GM18511 (cell line): ENCODE data around the gene BID.
"Not testable (repeated sequence)": the region's sequence is repeated elsewhere in the genome, so short reads cannot be mapped to it uniquely, and the experiment has no call there.

ENCODE experiments used
- ATAC-seq: cut with Tn5 transposase; IDR thresholded peaks from one replicate; pipeline ENCODE4 v1.9.1; 2021; ENCODE audit warnings: mild to moderate bottlenecking, moderate library complexity; ENCODE audit not compliant: unreplicated experiment

BID gene

DNA sequence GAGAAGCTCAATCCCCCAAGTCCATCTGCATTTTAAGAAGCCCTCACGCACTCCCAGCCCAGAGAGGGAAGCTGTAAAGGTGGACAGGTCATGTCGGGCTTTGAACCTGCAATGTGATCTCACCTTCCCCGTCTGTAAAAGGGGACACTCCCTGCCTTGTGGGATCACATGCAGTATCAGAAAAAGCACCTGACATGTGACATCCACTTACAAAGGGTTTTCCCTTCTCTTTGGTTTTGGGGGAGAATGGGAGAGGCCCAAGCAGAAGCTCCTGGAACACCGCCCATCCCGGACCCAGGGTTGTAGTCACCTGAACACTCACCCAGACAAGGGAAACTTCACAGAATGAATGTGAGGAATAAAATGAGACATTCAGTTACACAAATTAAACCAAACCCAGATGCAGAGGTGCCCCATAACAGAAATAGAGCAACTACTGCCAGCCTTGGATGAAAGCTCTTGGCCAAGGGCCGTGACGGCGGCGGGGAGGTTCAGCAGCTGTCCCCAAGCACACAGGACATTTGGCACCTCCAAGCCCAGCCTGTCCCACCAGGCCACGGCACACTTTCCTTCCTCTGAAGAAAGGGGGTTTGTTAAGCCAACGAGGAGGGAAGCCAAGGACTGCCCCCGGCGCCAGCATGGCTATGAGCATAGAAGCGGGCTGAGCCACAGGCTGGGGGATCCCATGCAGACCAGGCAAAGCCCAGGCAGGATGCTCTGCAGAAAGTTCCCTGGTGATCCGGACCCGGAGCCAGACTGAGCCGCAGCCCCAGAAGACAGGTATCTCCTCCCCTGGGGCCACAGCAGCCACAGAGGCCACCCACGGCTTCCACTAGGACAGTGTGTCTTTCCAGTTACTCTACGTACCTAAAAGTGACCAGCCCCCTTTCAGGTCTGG lies 3.8 kb downstream of the BID start:
- ATAC-seq, result no peak

DNA sequence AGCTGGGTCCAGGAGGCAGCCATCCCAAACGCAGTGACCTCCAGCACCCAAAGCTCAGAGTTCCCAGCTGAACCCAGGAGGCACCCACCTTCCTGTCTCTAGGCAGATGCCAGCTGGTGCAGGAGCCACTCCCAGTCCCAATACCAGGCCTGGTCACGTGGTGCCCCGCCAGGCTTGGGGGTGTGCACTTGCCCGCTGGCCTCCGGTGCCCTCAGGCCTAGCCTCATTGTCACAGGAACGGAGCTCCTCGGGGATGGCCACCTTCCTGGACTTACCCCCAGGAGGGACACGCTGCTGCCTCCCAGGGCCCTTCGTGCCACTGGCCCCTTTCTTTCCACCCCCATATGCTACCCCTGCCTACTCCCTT lies 4.6 kb downstream of the BID start:
- ATAC-seq, result no peak

DNA sequence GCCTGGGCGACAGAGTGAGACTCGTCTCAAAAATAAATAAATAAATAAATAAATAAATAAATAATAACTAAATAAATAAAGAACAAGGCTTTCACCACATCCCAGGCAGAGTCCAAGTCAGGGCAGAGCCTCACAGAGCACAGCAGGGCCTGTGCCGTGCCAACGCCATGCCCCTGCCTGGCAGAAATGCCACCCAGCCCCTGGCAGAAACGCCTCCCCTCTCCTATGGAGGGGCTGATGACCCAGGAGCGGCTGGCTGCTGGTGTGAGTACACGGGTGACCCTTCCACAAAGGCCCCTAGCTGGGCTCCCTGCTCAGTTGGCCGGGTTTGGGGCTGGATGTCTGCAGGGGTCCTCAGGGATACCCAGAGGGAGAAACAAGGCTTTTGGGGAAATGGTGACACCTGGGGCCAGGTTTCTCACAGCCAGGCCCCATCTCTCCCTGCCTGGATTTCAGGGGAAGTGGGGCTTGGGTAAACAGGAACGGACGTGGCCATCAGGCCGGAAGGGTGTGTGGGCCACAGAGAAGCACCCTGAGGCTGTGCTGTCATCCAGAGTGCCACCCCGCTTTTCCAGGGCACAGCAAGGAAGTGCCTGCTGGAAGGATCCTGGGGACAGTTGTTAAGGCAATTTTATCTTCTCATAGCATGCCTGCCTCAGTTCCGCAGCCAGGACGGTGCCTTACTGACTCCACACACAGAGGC lies 5.1 kb downstream of the BID start:
- ATAC-seq, result no peak

DNA sequence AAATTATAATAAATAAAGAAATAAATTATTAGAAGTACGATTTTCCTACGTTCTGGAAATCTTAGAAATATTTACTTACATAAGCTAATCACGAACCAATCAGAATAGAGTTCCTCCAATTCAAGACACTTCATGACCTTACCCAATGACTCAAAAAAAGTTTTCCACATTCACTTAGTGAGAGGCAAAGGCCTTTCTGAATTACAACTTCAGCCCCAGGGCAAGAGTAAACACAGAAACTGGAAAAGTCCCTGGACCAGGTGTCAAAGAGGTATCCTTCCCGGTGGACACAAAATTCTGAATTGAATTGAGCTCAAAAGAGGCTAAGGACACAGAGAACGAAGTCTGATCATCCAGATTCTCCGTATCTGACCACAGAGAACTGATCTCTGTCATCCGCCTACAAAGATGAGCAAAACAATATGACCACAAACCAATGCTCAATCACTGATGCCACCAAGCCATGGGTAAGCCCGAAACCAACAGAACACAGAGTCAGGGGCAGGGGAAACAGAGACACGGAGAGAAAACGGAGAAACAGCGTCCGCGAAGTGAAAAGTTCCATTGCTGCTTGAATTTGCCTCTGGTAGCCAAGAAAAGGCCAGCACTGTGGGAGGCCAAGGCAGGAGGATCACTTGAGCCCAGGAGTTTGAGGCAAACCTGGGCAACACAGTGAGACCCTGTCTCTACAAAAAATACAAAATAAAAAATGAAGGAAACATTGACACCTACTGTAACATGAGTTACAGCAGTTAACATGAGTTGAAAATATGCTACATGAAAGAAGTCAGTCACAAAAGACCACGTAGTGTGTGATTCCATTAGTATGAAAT lies 6.8 kb downstream of the BID start:
- peak; percentile 81 for ATAC-seq

DNA sequence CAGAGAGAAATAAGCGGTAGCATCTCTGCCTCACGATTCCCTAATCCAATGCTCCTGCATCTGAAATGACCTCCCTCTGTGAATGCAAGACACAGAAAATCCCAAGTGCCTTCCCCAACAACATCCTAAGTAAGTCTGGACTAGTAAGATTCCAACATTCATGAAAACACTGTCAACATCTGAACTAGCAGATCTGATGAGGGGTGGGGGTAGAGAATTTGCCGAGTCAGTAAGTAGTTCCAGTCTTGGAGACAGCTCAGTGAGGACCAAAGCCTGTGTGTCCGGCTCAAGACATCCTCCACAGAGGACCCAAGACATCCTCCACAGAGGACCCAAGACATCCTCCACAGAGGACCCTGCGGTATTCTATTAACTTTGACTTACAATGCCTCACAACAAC lies 9.4 kb downstream of the BID start:
- not testable (repeated sequence) for ATAC-seq

DNA sequence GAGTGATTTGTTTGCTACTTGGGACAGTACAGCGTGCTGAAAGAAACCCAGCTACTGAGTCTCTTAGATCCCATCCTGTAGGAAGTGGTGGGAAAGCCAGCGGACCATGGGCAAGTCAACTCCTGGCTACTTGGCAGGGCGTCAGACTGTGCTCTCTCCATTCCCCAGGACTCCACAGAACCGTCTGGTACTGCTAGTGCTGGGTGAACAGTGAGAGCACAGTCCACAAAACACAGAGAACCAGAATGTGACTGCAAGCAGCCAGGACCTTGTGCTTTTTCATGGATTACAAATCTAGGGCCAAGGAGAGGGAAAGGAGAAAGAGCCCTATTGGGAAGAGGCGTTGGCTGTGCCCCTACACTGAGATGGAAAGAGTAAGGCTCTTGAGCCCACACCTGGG lies 10.2 kb downstream of the BID start:
- ATAC-seq, result no peak

DNA sequence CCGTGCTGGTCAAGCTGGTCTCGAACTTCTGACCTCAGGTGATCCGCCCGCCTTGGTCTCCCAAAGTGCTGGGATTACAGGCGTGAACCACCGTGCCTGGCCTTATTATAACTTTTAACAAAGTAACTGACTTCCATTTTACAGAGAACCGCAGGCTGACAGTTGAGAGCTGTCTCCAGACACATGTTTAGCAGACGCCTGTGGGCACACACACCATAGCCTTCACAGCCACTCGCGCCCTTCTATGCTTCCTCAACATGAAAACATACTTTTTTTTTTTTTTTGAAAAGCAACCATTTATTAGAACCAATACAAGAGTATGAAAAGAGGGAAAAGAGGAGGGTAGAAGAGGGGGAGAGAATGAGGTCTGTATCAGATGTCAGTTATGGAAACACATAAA lies 10.8 kb downstream of the BID start:
- not testable (repeated sequence) for ATAC-seq

DNA sequence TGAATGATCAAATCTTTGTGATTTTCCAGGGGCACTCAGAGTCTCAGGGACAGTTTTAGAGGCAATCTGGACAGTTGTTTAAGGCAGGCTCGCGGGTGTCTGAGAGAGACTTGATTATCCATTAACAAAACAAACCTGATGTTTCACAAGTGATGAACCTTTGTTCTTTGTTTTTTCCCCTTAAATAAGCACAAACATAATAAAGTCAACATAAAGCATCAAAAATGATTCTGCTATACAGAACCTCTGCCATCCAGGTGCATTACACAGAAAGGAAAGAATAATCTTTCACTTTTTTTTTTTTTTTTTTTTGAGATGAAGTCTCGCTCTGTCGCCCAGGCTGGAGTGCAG lies 13.2 kb downstream of the BID start:
- ATAC-seq, result no peak

DNA sequence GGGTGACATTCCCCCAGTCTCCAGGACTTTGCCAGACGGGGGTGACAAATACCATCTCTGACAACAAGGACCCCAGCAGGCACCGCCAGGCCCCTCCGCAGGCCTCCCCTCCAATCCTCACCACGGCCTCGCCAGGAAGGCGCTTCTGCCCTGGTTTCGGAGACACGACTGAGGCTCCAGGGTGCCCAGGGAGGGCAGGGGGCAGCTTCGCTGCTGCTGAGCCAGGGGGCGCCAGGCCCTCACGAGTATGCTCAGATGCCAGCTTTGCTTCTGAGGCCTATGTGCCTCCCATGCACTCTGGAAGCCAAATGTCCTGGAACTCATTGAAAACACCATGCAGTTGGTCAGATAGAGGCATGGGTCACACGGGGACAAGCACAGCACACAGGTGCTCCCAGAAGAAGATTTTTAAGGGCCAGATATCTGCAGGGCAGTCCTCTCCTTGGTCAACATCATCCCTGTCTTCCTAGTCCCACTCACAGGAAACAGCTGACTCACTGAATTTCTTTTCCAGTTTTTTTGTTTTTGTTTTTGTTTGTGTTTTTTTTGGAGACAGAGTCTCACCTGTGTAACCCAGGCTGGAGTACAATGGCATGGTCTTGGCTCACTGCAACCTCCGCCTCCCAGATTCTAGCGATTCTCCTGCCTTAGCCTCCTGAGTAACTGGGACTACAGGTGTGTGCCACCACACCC lies 19.9 kb downstream of the BID start:
- ATAC-seq, result no peak

DNA sequence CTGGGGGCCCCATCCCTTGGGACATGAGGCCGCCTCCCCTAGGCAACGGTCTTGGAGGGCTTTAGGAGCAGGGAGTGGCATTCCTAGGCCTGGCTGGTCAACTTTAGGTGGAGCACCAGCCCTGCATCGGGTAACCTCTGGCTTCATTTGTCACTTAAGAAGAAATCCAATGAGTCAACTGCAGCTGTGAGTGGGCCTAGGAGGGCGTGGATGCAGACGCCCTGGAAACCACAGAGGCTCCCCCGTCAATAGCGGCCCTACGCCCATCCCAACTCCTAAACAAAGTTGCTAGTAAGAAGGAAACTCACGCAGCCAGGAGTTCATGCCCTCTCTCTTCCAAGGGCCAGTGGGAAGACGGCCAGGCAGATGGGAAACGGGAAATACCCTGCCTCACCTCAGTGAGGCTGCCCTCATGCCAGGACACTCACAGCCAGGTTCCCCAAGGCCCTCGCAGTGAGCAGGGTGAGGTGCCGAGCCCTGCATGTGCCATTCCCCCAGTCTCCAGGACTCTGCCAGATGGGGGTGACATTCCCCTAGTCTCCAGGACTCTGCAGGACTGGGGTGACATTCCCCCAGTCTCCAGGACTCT lies 20.8 kb downstream of the BID start:
- ATAC-seq, result no peak

DNA sequence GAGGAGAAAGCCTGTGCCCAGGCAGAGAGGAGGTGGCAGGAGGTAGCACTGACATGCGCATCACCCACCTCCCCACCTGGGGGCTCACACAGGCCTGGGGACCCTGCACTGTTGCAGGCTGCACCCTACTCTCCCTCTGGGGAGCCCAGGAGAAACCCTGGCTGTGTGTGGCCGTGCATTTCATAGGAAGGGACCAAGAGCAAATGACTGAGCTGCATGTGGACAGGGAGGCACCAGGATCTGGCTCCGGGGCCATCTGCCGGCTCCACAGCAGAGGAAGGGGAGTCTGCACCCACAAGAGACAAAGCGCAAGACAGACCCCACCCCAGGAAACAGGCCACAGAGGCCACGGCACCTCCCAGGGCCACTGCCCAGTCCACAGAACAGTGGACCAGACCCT lies 22.7 kb downstream of the BID start:
- no peak for ATAC-seq

DNA sequence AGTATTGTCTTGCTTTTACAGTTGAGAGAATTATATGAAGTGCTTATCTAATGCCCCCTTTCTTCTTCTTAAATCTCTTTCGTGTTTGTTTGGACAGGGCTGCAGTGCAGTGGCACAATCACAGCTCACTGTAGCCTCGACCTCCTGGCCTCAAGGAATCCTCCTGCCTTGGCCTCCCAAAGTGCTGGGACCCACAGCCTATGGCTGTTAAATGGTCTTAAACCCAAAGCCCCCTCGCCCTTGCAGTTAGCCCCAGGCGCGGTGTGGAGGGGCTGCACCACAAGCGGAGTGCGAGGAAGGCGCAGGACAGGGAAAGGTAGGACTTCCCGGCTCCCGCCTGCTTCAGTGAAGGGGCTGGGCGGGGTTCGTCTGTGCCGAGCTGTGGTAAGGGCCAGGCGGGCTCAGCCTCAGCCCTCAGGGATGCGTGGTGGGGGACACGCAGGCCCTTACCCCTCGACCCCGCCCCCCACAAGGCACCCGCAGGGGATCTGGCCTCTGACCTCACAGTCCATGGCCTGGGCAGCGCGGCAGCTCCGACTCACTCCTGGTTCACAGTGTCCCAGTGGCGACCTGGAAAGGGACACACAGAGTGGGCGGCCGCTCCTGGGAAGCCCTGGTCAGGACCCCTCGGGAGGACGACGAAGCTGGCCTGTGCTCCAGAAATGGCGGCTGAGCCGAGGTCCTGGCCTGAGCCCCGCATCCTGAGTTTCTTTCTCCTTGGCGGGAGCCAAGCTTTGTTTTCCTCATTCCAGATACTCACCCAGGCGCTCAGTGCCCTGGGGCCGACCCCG lies 24.5 kb downstream of the BID start:
- ATAC-seq, result no peak

DNA sequence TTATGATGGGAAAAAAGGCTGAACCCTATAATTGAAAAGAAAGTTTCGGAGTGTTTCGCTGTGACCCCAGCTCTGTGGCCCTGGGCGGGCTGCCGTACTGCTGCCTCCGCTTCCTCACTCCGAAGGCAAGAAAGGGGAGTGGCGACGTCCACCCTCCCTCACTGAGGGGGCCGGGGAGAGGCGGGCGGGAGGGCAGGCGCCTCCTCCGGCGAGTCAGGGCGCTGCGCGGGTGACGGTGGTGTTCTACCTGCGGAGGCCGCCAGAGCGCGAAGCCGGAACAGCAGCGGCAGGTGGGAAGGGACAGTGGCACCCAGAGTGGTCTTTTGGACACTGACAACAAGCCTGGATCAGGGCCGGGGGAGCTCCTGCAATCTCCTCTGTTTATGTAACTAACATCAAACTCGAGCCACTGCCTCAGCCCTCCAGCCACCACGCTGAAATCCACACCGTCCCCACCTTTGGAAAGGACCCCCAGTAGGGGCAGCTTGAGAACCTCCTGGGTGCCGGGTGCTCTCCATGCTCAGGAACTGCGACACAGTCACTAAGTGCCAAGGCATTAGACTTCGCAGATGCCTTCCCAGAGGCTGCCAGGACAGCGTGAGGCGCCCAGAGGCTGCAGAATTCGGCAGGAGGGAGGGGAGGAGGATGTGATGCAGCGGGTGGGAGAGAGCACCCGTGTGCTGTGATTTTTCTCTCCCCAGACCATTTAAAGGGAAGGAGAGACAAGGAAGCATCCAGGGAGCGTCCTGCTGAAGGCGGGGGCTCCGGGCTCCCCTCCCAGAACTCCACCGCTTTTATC lies 25.5 kb downstream of the BID start:
- no peak for ATAC-seq

DNA sequence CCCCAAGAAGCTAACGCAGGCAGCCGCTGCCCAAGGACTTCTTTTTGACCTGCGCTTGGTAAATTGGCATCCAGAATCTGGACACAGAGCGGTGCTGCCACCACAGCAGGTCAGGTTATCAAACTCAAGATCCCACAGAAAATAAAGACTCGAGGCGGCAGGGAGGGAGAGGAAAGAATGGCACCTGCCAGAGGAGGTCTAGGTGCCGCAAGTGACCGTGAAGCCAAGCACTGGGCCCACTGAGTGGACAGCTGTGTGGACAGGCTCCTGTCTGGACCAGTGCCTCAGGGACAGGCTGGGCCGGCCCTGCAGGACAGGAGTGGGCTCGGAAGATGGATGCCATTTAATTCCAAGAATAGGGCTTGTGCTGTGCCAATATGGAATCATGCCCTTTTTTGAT lies 27.4 kb downstream of the BID start:
- ATAC-seq, result no peak

DNA sequence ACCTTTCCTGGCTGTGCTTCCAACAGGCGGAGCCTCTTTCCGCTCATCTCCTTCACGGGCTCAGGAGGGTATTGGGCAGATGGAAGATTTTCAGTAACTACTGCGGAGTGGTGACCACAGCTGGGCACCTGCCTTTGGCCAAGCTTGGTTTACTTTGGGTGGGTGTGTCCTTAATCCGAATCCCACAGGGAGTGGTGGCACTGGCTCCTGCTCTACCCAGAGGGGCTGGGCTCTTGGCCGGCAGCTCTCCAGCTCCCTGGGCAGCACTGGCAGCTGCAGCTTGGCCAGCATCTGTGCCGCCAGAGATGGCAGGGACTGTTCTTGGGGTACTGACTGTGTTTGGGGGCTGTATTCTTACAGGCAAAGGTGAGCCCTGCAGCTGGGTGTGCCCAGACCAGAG lies 29.8 kb downstream of the BID start:
- no peak for ATAC-seq

DNA sequence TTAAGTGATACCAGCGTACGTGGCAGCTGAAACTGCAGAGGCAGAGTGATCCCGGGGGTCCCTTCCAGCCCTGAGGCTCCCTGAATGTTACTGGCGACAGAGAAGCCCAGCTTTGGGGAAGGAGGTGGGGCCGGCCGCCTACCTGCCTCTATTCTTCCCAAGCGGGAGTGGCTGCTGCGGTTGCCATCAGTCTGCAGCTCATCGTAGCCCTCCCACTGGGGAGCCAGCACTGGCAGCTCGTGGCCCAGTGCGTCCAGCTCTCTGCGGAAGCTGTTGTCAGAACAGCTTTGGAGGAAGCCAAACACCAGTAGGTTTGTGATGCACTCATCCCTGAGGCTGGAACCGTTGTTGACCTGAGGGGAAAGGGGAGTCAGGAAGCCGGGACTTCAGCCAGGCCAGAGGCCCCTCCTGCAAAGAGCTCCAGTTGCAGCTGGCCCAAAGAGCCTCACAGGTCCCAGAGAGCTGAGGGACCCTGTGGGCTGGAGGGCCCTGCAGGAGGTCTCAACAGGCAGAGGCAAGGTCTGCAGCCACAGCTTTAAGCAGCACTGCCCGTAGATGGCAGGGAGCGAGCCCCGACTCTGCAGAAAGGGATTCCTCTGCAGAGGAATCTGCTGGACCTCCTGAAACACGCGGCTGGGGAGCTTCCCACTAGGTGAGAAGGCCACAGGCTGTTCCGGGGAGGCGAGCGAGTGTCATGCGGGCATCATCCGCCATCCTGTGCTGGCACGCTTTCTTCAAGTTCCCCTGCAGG lies 30.4 kb downstream of the BID start:
- no peak for ATAC-seq

DNA sequence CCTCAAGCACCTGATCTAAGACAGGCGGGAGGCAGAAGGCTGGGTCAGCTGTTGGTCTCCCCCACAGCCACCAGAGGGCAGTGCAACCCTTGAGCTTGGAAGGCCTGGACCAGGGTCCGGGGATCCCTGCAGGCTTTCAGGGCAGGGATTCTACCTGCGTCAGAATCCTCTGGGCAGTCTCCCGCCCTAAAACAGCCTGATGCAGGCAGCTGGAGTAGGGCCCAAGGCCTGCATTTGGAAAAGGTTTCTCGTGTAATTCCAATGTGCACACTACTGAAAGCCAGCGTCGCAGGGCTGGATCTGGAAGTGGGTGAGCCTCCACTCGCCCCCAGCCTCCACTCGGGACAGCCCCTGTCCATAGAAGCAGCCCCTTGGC lies 31.8 kb downstream of the BID start:
- ATAC-seq, result peak; percentile 73

DNA sequence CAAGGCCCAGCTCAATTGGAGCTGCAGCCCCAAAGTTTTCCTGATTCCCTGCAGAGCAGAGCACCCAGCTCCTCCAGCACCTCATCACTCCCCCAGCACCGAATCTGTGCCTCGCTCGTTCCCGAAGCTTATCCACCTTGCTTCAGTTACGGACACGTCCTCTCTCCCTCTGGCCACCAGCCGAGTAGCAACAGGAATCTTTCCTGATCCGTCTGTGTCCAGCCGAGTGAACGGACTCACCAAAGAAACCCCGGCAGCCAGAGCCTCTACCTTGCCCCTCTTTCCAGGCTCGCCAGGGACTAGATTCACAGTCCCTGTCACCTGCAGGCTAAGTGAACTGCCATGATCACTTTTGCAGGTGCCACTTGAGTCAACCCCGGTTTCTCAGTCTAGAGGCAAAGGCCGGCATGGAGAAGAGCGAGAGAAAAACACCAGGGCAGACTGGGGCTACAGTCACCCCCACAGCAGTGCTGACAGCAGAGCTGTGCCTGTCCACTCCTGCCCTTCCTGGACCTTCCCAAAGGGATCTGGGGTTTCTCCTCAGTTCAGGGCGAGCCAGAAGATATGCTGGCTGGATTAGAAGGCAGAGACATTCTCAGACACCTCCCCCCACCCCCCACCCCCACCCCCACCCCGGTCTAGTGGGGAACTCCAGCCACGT lies 32.3 kb downstream of the BID start:
- ATAC-seq, result no peak
